Coronary artery (tissue), 2 donors: ENCODE results near the gene SULT2B1.

Experiments used
- DNase-seq: peaks from one replicate; pipeline ENCODE4 v3.0.0-alpha.2; 2017; ENCODE audit warnings: low spot score
- H3K27ac ChIP-seq, 2 donors: fragments of 200-600 bp; sonication (generic); one replicate each; pipeline ENCODE4 v1.5.1; 2016 to 2019
- H3K4me3 ChIP-seq: fragments of 200-600 bp; sonication (generic); 2 replicates; pipeline ENCODE4 v1.5.1; 2016; ENCODE audit warnings: mild to moderate bottlenecking, moderate library complexity
- CTCF ChIP-seq: fragments of 200-600 bp; sonication (generic); IDR thresholded peaks from one replicate; pipeline ENCODE4 v1.5.1; 2019; ENCODE audit warnings: antibody characterized with exemption

SULT2B1 gene

GRCh38 chr19:48644355-48644754, 92.4 kb downstream of the SULT2B1 start:
- DNase-seq, result no peak
- Histone ChIP-seq H3K4me3 (no peak overlapping the region), H3K27ac (no peak overlapping the region)
- TF ChIP-seq CTCF, result no peak

GRCh38 chr19:48644839-48645619, 93.1 kb downstream of the SULT2B1 start:
- Histone ChIP-seq H3K4me3 (peak overlapping the region; percentile 90), H3K27ac (peak overlapping the region; percentile 80 to 92)
- TF ChIP-seq CTCF, result no peak
- DNase-seq, result peak; percentile 84

GRCh38 chr19:48645620-48646000, 93.6 kb downstream of the SULT2B1 start:
- H3K4me3 ChIP-seq, result peak overlapping the region; percentile 90
- no peak for TF ChIP-seq CTCF
- no peak for DNase-seq
- peak overlapping the region; percentile 80 to 92 for H3K27ac ChIP-seq

GRCh38 chr19:48646001-48646721, 94.2 kb downstream of the SULT2B1 start, which contains the start of gene CA11:
TSS of gene CA11 (minus strand) at chr19:48646187. CDS start at chr19:48645632, 555 bp downstream.
- DNase-seq, result peak; percentile 92
- Histone ChIP-seq H3K27ac (peak within 1 kb of the TSS; percentile 80 to 92), H3K4me3 (peak within 1 kb of the TSS; percentile 90)
- TF ChIP-seq CTCF, result peak; percentile 95

- H3K4me3 ChIP-seq, result peak overlapping the region; percentile 90
- TF ChIP-seq CTCF, result no peak
- peak overlapping the region; percentile 80 to 92 for H3K27ac ChIP-seq
- DNase-seq, result no peak
These were observed 94.8 kb downstream of the SULT2B1 start for GRCh38 chr19:48646722-48647216.

- H3K27ac ChIP-seq, result no peak overlapping the region
- H3K4me3 ChIP-seq, result no peak overlapping the region
- no peak for DNase-seq
- TF ChIP-seq CTCF, result no peak
These were observed 96.2 kb downstream of the SULT2B1 start for GRCh38 chr19:48648134-48648533.
